ENCODE results near the gene HSPA13. TPM values are rescaled to one million over a fixed set of nuclear protein-coding genes. Genes with fewer than 3 reads are reported as not detected.

The HSPA13 gene
- polyA plus RNA-seq, 1 of the 3 experiments (the other 2 are of a cell fraction) = 10.5 TPM

- H3K79me2 ChIP-seq (ENCODE audit: insufficient read depth) = no peaks in the 10 kb centered on the region
- H2AFZ ChIP-seq (ENCODE audit: low read depth) = no peak overlapping the region
- H3K27me3 ChIP-seq (ENCODE audit: insufficient read depth) = no peaks in the 10 kb centered on the region
- H4K20me1 ChIP-seq (ENCODE audit: insufficient read depth) = no peaks in the 10 kb centered on the region
- TF ChIP-seq CTCF (IDR thresholded peaks at IDR 0.05) (no peak), TCF12 (IDR thresholded peaks at IDR 0.05) (no peak), EZH2phosphoT487 (IDR thresholded peaks at IDR 0.05; ENCODE audit: borderline replicate concordance, low read depth) (no peak), NFIC (IDR thresholded peaks at IDR 0.05; ENCODE audit: borderline replicate concordance) (no peak), FOSL2 (IDR thresholded peaks at IDR 0.05; ENCODE audit: borderline replicate concordance, low read depth) (no peak), ELF1 (IDR thresholded peaks at IDR 0.05) (no peak), TAF1 (IDR thresholded peaks at IDR 0.05; ENCODE audit: borderline replicate concordance, low read depth, low read length) (no peak), GABPA (IDR thresholded peaks at IDR 0.05; ENCODE audit: low read depth) (no peak), MXI1 (IDR thresholded peaks at IDR 0.05; ENCODE audit: low read depth, low read length) (no peak), RAD21 (IDR thresholded peaks at IDR 0.05; ENCODE audit: low read length) (no peak), SMC3 (IDR thresholded peaks at IDR 0.05; ENCODE audit: low read depth, low read length) (no peak)
- no peaks in the 10 kb centered on the region for H3K36me3 ChIP-seq (replicated peaks in 1 of 2; ENCODE audit: control insufficient read depth in 1 of 2, insufficient read depth in 2 of 2, low read length in 1 of 2)
- ChIA-PET POLR2A (no interaction called here), CTCF (no interaction called here)
- no peak overlapping the region for H3K9ac ChIP-seq
- no peak overlapping the region for H3K27ac ChIP-seq (ENCODE audit: low read depth in 2 of 2, low read length in 1 of 2)
- no peaks in the 10 kb centered on the region; the same call in 1 of the 2 replicates for H3K9me3 ChIP-seq
- H3K4me2 ChIP-seq = no peak overlapping the region
- no peaks in the 10 kb centered on the region for H3K9me2 ChIP-seq
- no peak for DNase-seq
- no peak overlapping the region for H3K4me3 ChIP-seq (ENCODE audit: low read depth in 2 of 2, low read length in 1 of 2)
- H3F3A ChIP-seq (replicated peaks; ENCODE audit: insufficient read depth) = no peaks in the 10 kb centered on the region
- no peaks in the 10 kb centered on the region for H3K4me1 ChIP-seq (ENCODE audit: control insufficient read depth in 1 of 2, insufficient read depth in 2 of 2, low read depth in 1 of 2, low read length in 1 of 2)
- 10% methylated on average over 4 of the region's 4 CpGs for WGBS (ENCODE audit: low lambda C conversion rate)
Observed at GRCh38 chr21:14356746-14357145, 26.2 kb downstream of the HSPA13 start.

GRCh38 chr21:14354515-14354914 is 28.4 kb downstream of the HSPA13 start:
- Histone ChIP-seq H3K79me2 (ENCODE audit: insufficient read depth) (no peaks in the 10 kb centered on the region), H3K4me2 (no peak overlapping the region), H3K9me2 (no peaks in the 10 kb centered on the region), H3K9me3 (no peaks in the 10 kb centered on the region; the same call in 1 of the 2 replicates), H3K27ac (ENCODE audit: low read depth in 2 of 2, low read length in 1 of 2) (no peak overlapping the region), H3K4me1 (ENCODE audit: control insufficient read depth in 1 of 2, insufficient read depth in 2 of 2, low read depth in 1 of 2, low read length in 1 of 2) (no peaks in the 10 kb centered on the region), H4K20me1 (ENCODE audit: insufficient read depth) (no peaks in the 10 kb centered on the region), H3K9ac (no peak overlapping the region), H3F3A (replicated peaks; ENCODE audit: insufficient read depth) (no peaks in the 10 kb centered on the region), H3K4me3 (ENCODE audit: low read depth in 2 of 2, low read length in 1 of 2) (no peak overlapping the region), H3K36me3 (replicated peaks in 1 of 2; ENCODE audit: control insufficient read depth in 1 of 2, insufficient read depth in 2 of 2, low read length in 1 of 2) (no peaks in the 10 kb centered on the region), H3K27me3 (ENCODE audit: insufficient read depth) (no peaks in the 10 kb centered on the region), H2AFZ (ENCODE audit: low read depth) (no peak overlapping the region)
- ChIA-PET POLR2A (no interaction called here), CTCF (no interaction called here)
- no peak for DNase-seq
- TF ChIP-seq JUND (IDR thresholded peaks at IDR 0.05) (no peak), CHD2 (IDR thresholded peaks at IDR 0.05; ENCODE audit: low read length, partially characterized antibody) (no peak), YY1 (IDR thresholded peaks at IDR 0.05; ENCODE audit: low read depth) (no peak), REST (IDR thresholded peaks at IDR 0.05; ENCODE audit: low read depth, low read length) (no peak), TCF12 (IDR thresholded peaks at IDR 0.05) (no peak), NRF1 (IDR thresholded peaks at IDR 0.05; ENCODE audit: low read depth, low read length) (no peak), EZH2phosphoT487 (IDR thresholded peaks at IDR 0.05; ENCODE audit: borderline replicate concordance, low read depth) (no peak), POLR2AphosphoS5 (IDR thresholded peaks at IDR 0.05; ENCODE audit: low read depth, low read length) (no peak), RXRA (IDR thresholded peaks at IDR 0.05; ENCODE audit: borderline replicate concordance, low read depth) (no peak), FOSL2 (IDR thresholded peaks at IDR 0.05; ENCODE audit: borderline replicate concordance, low read depth) (no peak), RFX5 (IDR thresholded peaks at IDR 0.05; ENCODE audit: low read length) (no peak), FOXM1 (IDR thresholded peaks at IDR 0.05; ENCODE audit: low read depth) (no peak), NFIC (IDR thresholded peaks at IDR 0.05; ENCODE audit: borderline replicate concordance) (no peak), PBX3 (IDR thresholded peaks at IDR 0.05) (no peak), MEF2A (IDR thresholded peaks at IDR 0.05; ENCODE audit: borderline replicate concordance, low read depth) (no peak), MAX (IDR thresholded peaks at IDR 0.05; ENCODE audit: low read depth) (no peak)
